Peyer's patch (tissue), 4 donors: ENCODE results near the gene FGF19. TPM values are rescaled to one million over a fixed set of nuclear protein-coding genes. Genes with fewer than 3 reads are reported as not detected.

ENCODE experiments used
- DNase-seq, 3 donors: peaks; one replicate each; pipeline ENCODE4 v3.0.0-alpha.2; 2017 to 2019
- H3K27ac ChIP-seq, 4 donors: fragments of 200-600 bp; sonication (generic); one replicate each; pipeline ENCODE4 v1.5.1; 2016 to 2019
- H3K27me3 ChIP-seq, 2 donors: fragments of 200-600 bp; sonication (generic); one replicate each; pipeline ENCODE4 v1.5.1; 2019
- H3K36me3 ChIP-seq, 3 donors: fragments of 200-600 bp; sonication (generic); one replicate each; pipeline ENCODE4 v1.5.1; 2016 to 2019
- H3K4me1 ChIP-seq, 4 donors: fragments of 200-600 bp; sonication (generic); one replicate each; pipeline ENCODE4 v1.5.1; 2016 to 2019
- H3K4me3 ChIP-seq, 4 donors: fragments of 200-600 bp; sonication (generic); 1 replicate in 3 of 4; 2 replicates in 1 of 4; pipeline ENCODE4 v1.5.1; 2016 to 2019; ENCODE audit warnings: mild to moderate bottlenecking in 1 of 4
- H3K9me3 ChIP-seq, 4 donors: fragments of 200-600 bp; sonication (generic); one replicate each; pipeline ENCODE4 v1.5.1; 2016 to 2019; ENCODE audit warnings: mild to moderate bottlenecking in 1 of 4
- POLR2A ChIP-seq, 2 donors: fragments of 450-650 bp; IDR thresholded peaks; one replicate each; pipeline ENCODE4 v1.5.1; 2017; ENCODE audit warnings: antibody characterized with exemption in 2 of 2, mild to moderate bottlenecking in 2 of 2, moderate library complexity in 2 of 2
- total RNA-seq, 4 donors: library from RNA; depleted of rRNA; stranded (reverse); fragments of >200 nt; gene quantifications; one replicate each; pipeline ENCODE4 v1.1.0, GENCODE V29; 2016
- TF ChIP-seq, protein P1 (sequence below), 6 experiments: fragments of 450-650 bp in 4 of 6; fragments of 200-600 bp in 2 of 6; sonication (generic) in 1 of 6; IDR thresholded peaks; one replicate each; pipeline ENCODE4 v1.5.1; 2017 to 2019; ENCODE audit warnings: antibody characterized with exemption in 6 of 6, mild to moderate bottlenecking in 3 of 6, moderate library complexity in 1 of 6

FGF19 gene
- total RNA-seq, 4 donors from 2014 or later: 3.2 to 4.9 TPM; not detected in 2

DNA sequence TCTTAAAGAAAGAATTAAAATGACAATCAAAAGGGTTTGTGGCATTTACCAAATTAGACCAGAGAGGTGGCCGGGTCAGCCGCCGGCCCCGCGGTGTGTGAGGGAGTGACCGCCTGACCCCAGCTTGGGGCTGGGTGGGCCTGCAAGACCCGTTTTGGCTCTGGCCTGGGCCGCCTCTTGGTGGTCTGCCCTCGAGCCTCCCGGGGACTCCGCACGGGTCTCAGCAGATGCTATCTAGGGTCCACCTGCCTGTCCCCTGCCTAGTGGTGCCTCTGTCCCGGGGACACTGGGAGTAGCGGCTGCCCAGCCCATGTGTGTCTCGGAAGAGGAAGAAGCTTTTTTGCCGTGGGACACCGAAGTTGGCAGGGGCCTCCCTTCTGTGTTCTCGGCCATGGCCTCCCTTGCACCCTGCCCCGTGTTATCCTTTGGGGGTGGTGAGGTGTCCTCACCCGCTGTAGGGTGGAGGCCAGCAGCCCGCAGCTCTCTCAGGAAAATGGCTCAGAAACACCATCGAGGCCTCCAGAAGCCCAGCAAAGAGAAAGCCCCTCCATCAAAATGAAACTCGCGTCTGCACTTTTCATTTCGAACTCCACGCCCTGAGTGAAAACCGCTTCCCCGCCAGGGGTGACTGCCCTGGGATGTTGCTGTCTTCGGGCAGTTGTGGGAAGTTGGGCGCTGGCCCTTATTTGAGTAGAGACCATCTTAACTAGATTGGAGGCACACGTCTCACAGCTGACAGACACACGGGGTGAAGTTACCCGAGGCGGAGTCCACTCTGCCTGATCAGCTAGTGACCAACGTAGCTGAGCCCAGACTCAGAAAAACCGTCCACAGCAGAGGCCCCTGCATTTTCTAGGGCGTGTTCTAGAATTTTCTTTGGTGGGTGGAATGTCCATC is 54.9 kb downstream of the FGF19 start:
- H3K36me3 ChIP-seq: peaks cover 0 to 60% (median 0%) of the 10 kb centered on the region in 3 donors
- no peak overlapping the region for H3K27ac ChIP-seq
- H3K9me3 ChIP-seq: no peaks in the 10 kb centered on the region
- TF ChIP-seq, protein P1, sequence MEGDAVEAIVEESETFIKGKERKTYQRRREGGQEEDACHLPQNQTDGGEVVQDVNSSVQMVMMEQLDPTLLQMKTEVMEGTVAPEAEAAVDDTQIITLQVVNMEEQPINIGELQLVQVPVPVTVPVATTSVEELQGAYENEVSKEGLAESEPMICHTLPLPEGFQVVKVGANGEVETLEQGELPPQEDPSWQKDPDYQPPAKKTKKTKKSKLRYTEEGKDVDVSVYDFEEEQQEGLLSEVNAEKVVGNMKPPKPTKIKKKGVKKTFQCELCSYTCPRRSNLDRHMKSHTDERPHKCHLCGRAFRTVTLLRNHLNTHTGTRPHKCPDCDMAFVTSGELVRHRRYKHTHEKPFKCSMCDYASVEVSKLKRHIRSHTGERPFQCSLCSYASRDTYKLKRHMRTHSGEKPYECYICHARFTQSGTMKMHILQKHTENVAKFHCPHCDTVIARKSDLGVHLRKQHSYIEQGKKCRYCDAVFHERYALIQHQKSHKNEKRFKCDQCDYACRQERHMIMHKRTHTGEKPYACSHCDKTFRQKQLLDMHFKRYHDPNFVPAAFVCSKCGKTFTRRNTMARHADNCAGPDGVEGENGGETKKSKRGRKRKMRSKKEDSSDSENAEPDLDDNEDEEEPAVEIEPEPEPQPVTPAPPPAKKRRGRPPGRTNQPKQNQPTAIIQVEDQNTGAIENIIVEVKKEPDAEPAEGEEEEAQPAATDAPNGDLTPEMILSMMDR (IDR thresholded peaks at IDR 0.05): no peak
- TF ChIP-seq POLR2A (IDR thresholded peaks at IDR 0.05): no peak
- peaks cover 0 to 12% (median 1%) of the 10 kb centered on the region in 4 donors for H3K4me1 ChIP-seq
- no peak overlapping the region for H3K4me3 ChIP-seq
- H3K27me3 ChIP-seq: no peaks in the 10 kb centered on the region
- DNase-seq: peak in 1 of 3 donors; percentile 42

Other genes starting within 250 kb of the FGF19 start
- gene LINC01488, start 222.4 kb downstream of the FGF19 start, total RNA-seq: not detected
- 10 to 100 TPM; 13.5 to 46.6 (median 40.0) TPM for gene CCND1, start 62.9 kb downstream of the FGF19 start, total RNA-seq
- 10 to 100 TPM; 22.1 to 50.3 (median 36.6) TPM for gene LTO1, start 28.7 kb downstream of the FGF19 start, total RNA-seq
- gene FGF4, start 71.3 kb upstream of the FGF19 start, total RNA-seq: not detected
- gene FGF3, start 115.4 kb upstream of the FGF19 start, total RNA-seq: not detected